ENCODE data around the gene AKT1S1.

The AKT1S1 gene

DNA sequence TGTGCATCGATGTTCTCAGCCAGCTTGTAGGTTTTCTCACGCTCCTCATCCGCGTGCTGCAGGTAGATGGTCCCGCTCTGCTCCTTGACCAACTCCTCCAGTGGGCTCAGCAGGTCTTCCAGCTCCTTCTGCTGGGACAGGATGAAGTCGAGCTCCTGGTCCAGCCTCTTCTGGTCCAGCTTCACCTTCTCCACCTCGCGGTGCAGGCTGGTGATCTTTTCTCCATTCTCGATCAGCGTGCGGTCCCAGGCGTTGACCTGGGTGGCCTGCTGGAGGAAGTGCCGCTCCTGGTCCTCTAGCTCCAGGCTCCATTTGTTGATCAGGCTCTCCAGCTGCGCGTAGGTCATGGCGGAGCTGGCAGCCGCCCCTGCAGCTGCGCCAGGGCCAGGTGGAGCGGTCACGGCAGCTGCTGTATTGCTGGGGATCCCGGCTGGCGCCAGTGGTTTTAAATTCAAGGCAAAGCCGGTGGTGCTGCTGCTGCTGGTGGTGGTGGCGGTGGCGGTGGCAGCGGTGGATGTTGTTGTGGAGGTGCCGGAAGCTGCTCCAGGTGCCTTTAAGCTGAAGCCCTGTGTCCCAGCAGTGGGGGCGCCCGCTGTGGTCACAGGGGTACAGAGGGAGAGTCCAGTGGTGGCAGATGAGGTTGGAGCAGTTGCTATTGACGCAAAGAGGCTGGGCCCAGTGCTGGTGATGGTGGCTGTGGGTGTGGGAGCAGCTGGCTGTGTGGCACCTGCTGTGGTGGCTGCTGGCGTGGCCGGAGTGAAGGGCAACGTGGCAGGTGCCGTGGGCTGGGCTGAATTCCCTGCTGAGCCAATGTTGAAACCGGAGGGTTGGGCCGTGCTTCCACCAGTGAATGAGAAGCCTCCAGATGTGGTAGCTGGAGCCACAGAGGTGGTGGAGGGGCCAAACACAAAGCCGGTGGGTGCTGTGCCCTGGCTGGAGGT lies 31.6 kb upstream of the AKT1S1 start:
- CTCF ChIA-PET = no interaction called here
- TF ChIP-seq SP1 (IDR thresholded peaks at IDR 0.05) (no peak), L3MBTL2 (conservative IDR thresholded peaks at IDR 0.05) (no peak), LEF1 (IDR thresholded peaks at IDR 0.05; ENCODE audit: borderline replicate concordance) (no peak), ZNF384 (IDR thresholded peaks at IDR 0.05) (no peak), FOXM1 (IDR thresholded peaks at IDR 0.05; ENCODE audit: borderline replicate concordance) (no peak)
- POLR2A ChIA-PET = interaction anchor here (1.1 to 1.7 kb wide), 2 partner anchors 9 to 21 kb away, joined by 4 to 5 read pairs; partner anchors contain the start of gene NUP62
- no peak for DNase-seq (ENCODE audit: extremely low spot score)

DNA sequence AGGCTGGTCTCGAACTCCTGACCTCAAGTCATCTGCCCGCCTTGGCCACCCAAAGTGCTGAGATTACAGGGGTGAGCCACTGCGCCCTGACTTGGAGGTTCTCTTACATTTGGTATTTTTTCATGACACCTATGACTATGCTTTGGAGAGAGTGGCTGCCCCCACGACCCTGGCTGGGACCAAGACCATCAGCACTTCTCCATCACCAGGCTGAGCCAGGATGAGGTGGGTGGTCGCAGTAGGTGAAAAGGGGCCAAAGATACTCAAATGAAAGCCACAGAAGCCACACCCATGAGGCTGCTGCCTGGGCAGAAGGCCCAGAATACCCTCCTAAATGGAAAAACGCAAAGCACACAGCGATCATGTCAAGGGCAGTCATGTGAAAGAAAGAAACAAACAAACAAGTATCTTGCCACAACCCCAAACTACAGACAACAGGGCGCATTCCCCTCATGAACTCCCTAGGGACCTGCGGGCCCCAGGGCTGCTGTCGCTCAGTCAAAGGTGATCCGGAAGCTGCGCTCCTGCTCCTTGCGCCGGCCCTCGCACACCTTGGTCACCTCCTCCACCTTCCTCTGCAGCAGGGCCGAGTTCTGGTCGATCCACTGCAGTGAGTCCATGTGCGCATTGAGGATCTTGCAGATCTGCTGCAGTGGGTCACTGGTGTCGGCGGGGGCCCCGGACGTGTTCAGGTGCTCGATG lies 30.7 kb upstream of the AKT1S1 start:
- CTCF ChIA-PET = no interaction called here
- POLR2A ChIA-PET = interaction anchor here (1.7 kb wide), 1 partner anchor 8 kb away, joined by 5 read pairs; no protein-coding TSS in a partner anchor
- TF ChIP-seq L3MBTL2 (conservative IDR thresholded peaks at IDR 0.05) (no peak), ARNT (IDR thresholded peaks at IDR 0.05) (no peak), SUZ12 (IDR thresholded peaks at IDR 0.05) (no peak), CTBP1 (IDR thresholded peaks at IDR 0.05; ENCODE audit: borderline replicate concordance) (no peak), NFRKB (IDR thresholded peaks at IDR 0.05) (no peak), HDGF (IDR thresholded peaks at IDR 0.05; ENCODE audit: borderline replicate concordance) (no peak)
- TF ChIP-seq, protein P1, sequence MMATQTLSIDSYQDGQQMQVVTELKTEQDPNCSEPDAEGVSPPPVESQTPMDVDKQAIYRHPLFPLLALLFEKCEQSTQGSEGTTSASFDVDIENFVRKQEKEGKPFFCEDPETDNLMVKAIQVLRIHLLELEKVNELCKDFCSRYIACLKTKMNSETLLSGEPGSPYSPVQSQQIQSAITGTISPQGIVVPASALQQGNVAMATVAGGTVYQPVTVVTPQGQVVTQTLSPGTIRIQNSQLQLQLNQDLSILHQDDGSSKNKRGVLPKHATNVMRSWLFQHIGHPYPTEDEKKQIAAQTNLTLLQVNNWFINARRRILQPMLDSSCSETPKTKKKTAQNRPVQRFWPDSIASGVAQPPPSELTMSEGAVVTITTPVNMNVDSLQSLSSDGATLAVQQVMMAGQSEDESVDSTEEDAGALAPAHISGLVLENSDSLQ (IDR thresholded peaks at IDR 0.05) = no peak
- DNase-seq (ENCODE audit: extremely low spot score) = no peak

DNA sequence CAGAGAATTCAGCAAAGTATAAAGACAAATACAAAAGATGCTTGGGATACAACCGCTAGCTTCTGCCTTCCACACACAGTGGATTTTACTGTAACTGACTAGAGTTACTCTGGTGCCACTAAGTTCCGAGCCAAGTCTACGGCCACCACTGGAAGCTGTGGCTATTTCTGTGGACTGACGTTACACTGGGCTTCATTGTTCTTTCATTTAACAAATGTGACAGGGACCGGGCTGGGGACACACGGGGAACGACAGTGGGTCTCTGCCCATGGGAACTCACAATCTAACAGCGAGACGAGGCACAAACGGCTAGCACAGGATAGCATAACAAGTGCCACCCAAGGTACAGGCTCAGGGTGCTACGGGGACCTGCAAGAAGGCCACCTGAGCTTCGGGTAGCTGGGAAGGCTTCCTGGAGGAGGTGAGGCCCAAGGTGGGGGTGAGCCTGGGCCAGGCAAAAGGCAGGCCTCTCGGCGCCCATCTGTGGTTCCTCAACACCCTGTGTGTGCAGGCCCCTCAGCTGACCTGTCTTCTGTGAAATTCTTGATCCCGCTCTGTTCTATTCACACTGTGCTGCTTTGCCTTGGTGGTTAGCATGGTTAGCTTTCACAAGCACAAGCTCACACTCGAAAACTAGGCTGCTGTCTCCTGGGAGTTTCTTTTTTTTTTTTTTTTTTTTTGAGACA lies 29.9 kb upstream of the AKT1S1 start:
- DNase-seq (ENCODE audit: extremely low spot score) = no peak
- CTCF ChIA-PET = no interaction called here
- TF ChIP-seq FOXK2 (IDR thresholded peaks at IDR 0.05) (no peak), L3MBTL2 (conservative IDR thresholded peaks at IDR 0.05) (no peak), CTBP1 (IDR thresholded peaks at IDR 0.05; ENCODE audit: borderline replicate concordance) (no peak), FOXM1 (IDR thresholded peaks at IDR 0.05; ENCODE audit: borderline replicate concordance) (no peak), NFRKB (IDR thresholded peaks at IDR 0.05) (no peak), TARDBP (IDR thresholded peaks at IDR 0.05) (no peak), ELF4 (IDR thresholded peaks at IDR 0.05) (no peak), SP1 (IDR thresholded peaks at IDR 0.05) (no peak), ZNF384 (IDR thresholded peaks at IDR 0.05) (no peak), ARNT (IDR thresholded peaks at IDR 0.05) (no peak), LEF1 (IDR thresholded peaks at IDR 0.05; ENCODE audit: borderline replicate concordance) (no peak), FOXA1 (IDR thresholded peaks at IDR 0.05) (no peak), BHLHE40 (IDR thresholded peaks at IDR 0.05; ENCODE audit: borderline replicate concordance) (no peak), HDGF (IDR thresholded peaks at IDR 0.05; ENCODE audit: borderline replicate concordance) (no peak), SUZ12 (IDR thresholded peaks at IDR 0.05) (no peak)
- TF ChIP-seq, protein P1 (IDR thresholded peaks at IDR 0.05) = no peak
- POLR2A ChIA-PET = no interaction called here

DNA sequence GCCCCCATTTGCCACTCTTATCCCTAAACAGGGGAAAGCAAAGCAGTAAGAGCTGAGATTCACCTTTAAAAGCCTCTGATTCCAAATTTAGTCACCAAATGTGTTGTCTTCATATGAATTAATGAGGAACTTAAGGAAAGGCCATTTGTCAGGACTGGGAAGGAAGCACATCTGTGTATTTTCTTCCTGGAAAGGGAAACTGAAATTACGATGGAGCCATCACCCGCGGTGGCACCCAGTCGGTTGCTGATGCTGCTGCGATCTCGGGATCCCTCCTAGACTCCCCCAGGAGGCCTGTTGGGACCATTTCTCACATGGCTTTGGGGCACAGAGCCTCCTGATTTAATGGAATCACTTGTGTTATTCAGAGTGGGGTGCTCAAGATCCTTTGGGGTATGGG lies 27.0 kb upstream of the AKT1S1 start:
- TF ChIP-seq HDGF (IDR thresholded peaks at IDR 0.05; ENCODE audit: borderline replicate concordance) (no peak), TARDBP (IDR thresholded peaks at IDR 0.05) (no peak), SUZ12 (IDR thresholded peaks at IDR 0.05) (no peak), SP1 (IDR thresholded peaks at IDR 0.05) (no peak), FOXA1 (IDR thresholded peaks at IDR 0.05) (no peak), NFRKB (IDR thresholded peaks at IDR 0.05) (no peak)
- TF ChIP-seq, protein P1 (IDR thresholded peaks at IDR 0.05) = no peak
- DNase-seq (ENCODE audit: extremely low spot score) = no peak
- CTCF ChIA-PET = no interaction called here
- POLR2A ChIA-PET = no interaction called here

DNA sequence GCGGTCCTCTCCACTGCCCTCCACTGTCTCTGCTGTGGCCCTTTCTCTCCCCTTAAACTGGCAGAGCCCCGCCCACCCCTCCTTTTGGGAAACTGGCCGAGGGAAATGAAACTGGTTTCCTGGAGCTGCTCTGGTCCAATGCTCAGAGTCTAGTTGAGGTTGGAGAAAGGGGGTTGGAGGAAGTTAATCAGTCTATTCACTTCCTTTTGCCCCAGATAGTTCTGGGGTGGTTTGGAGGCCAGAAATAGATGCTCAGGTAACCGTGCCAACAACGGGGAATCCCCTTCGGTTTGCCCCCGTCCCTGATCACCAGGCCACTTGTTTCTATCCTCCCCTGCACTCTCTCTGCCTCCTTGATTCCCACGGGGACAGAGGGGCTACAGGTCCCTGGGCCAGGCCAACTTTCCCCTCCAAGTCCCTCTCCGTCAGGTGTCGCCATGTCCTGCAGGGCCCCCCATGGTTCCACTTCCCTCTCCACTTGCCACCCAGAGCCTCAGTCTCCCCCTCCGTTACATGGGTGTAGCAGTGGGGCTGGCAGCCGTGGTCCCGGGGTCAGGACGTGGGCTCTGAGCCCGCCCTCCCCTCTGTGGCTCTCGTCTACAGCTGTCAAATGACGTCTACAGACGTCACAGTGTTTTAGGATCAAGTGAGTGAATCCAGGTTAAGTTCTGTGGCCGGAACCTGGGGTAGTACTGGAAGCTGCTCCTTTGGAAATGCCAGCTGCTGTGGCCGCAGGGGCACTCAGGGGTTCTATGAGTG lies 19.9 kb upstream of the AKT1S1 start, which contains the start of gene IL4I1:
IL4I1 (minus strand) TSS at position 25 of the 759 bp plus-strand sequence. CDS start 727 bp downstream, outside the sequence.
- TF ChIP-seq, protein P1 (IDR thresholded peaks at IDR 0.05) = no peak
- TF ChIP-seq ZNF384 (IDR thresholded peaks at IDR 0.05) = no peak
- no peak for TF ChIP-seq SP1 (IDR thresholded peaks at IDR 0.05)
- TF ChIP-seq FOXA1 (IDR thresholded peaks at IDR 0.05) = no peak
- TF ChIP-seq SUZ12 (IDR thresholded peaks at IDR 0.05) = no peak
- no peak for TF ChIP-seq ARNT (IDR thresholded peaks at IDR 0.05)
- TF ChIP-seq BHLHE40 (IDR thresholded peaks at IDR 0.05; ENCODE audit: borderline replicate concordance) = no peak
- no peak for TF ChIP-seq FOXK2 (IDR thresholded peaks at IDR 0.05)
- no peak for TF ChIP-seq NFRKB (IDR thresholded peaks at IDR 0.05)
- TF ChIP-seq ELF4 (IDR thresholded peaks at IDR 0.05) = no peak
- TF ChIP-seq TARDBP (IDR thresholded peaks at IDR 0.05) = no peak
- no peak for TF ChIP-seq HDGF (IDR thresholded peaks at IDR 0.05; ENCODE audit: borderline replicate concordance)
- no peak for TF ChIP-seq LEF1 (IDR thresholded peaks at IDR 0.05; ENCODE audit: borderline replicate concordance)
- TF ChIP-seq CTBP1 (IDR thresholded peaks at IDR 0.05; ENCODE audit: borderline replicate concordance) = no peak
- no peak for TF ChIP-seq FOXM1 (IDR thresholded peaks at IDR 0.05; ENCODE audit: borderline replicate concordance)
- TF ChIP-seq L3MBTL2 (conservative IDR thresholded peaks at IDR 0.05) = no peak
- ChIA-PET POLR2A (no interaction called here), CTCF (no interaction called here)
- no peak for DNase-seq (ENCODE audit: extremely low spot score)

All from HEK293T (cell line).